ENCODE measurements around the gene FUBP3. TPM values are rescaled to one million over a fixed set of nuclear protein-coding genes. Genes with fewer than 3 reads are reported as not detected.

Gene FUBP3
- polyA plus RNA-seq, 1 donor (not counting 4 experiments of a cell fraction or from before 2014, with no cell fraction given), result 39.1 TPM

DNA sequence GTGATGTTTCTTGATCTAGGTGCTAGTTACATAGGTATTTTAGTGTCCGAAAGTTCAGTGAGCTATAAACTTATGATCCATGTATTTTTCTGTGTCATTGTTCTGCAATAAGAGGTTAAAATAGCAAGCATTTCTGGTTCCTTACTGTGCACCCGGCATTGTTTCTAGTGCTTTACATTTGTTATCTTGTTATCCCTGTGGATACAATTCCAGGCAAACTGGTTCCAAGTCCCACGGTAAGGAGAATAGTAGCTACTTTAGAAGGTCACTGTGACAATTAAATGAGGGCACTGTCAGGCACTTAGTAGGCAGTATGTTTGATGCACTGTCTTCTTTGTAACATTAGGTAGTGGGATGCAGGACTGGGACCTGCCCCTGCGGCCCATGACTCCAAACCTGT is 9.0 kb downstream of the FUBP3 start:
- Histone ChIP-seq H4K20me1 (ENCODE audit: control insufficient read depth, extremely low read depth, insufficient read depth, low read length) (peaks cover 12% of the 10 kb centered on the region), H3K9me3 (ENCODE audit: control insufficient read depth, low read depth, low read length) (no peaks in the 10 kb centered on the region), H3K9me1 (ENCODE audit: control insufficient read depth, extremely low read depth, insufficient read depth, low read length) (no peaks in the 10 kb centered on the region), H3K4me3 (ENCODE audit: control insufficient read depth in 2 of 3, extremely low read depth in 1 of 3, insufficient read depth in 2 of 3, low read depth in 1 of 3, low read length in 3 of 3) (no peak overlapping the region), H3K4me2 (ENCODE audit: control insufficient read depth, extremely low read depth, insufficient read depth, low read depth, low read length) (no peak overlapping the region), H3K79me2 (ENCODE audit: control insufficient read depth, insufficient read depth, low read length) (peaks cover 90% of the 10 kb centered on the region), H3K36me3 (ENCODE audit: control insufficient read depth in 2 of 2, extremely low read depth in 1 of 2, insufficient read depth in 2 of 2, low read length in 2 of 2) (peaks cover 5 to 6% of the 10 kb centered on the region in 2 experiments), H3K27me3 (ENCODE audit: control insufficient read depth, extremely low read depth, insufficient read depth, low read length) (no peaks in the 10 kb centered on the region), H3K27ac (ENCODE audit: control insufficient read depth, insufficient read depth, low read length) (no peak overlapping the region), H2AFZ (ENCODE audit: control insufficient read depth, low read length) (no peak overlapping the region), H3K9ac (ENCODE audit: control insufficient read depth, extremely low read depth, insufficient read depth, low read length) (no peak overlapping the region), H3K4me1 (ENCODE audit: control insufficient read depth, extremely low read depth, insufficient read depth, low read length) (no peaks in the 10 kb centered on the region)
- DNase-seq (ENCODE audit: low read depth, low spot score) (no peak), FAIRE-seq (no peak)
- dilution Hi-C loops (cut with MboI; ENCODE audit: extremely low pct_ligation_motif_present, low sequenced_read_pairs), result no loop called here
- TF ChIP-seq CTCF (optimal IDR thresholded peaks at IDR 0.05 in 1 of 3, IDR thresholded peaks at IDR 0.05 in 1 of 3, conservative IDR thresholded peaks at IDR 0.05 in 1 of 3; ENCODE audit: extremely low read depth in 1 of 3, insufficient read depth in 2 of 3, low read length in 3 of 3), result no peak

- peaks cover 12% of the 10 kb centered on the region for H4K20me1 ChIP-seq (ENCODE audit: control insufficient read depth, extremely low read depth, insufficient read depth, low read length)
- H2AFZ ChIP-seq (ENCODE audit: control insufficient read depth, low read length), result no peak overlapping the region
- no peaks in the 10 kb centered on the region for H3K27me3 ChIP-seq (ENCODE audit: control insufficient read depth, extremely low read depth, insufficient read depth, low read length)
- H3K9ac ChIP-seq (ENCODE audit: control insufficient read depth, extremely low read depth, insufficient read depth, low read length), result no peak overlapping the region
- H3K9me1 ChIP-seq (ENCODE audit: control insufficient read depth, extremely low read depth, insufficient read depth, low read length), result no peaks in the 10 kb centered on the region
- H3K36me3 ChIP-seq (ENCODE audit: control insufficient read depth in 2 of 2, extremely low read depth in 1 of 2, insufficient read depth in 2 of 2, low read length in 2 of 2), result peaks cover 5 to 7% of the 10 kb centered on the region in 2 experiments
- no peak overlapping the region for H3K4me2 ChIP-seq (ENCODE audit: control insufficient read depth, extremely low read depth, insufficient read depth, low read depth, low read length)
- no peaks in the 10 kb centered on the region for H3K4me1 ChIP-seq (ENCODE audit: control insufficient read depth, extremely low read depth, insufficient read depth, low read length)
- DNase-seq (ENCODE audit: low read depth, low spot score), result no peak
- FAIRE-seq, result no peak
- peaks cover 84% of the 10 kb centered on the region for H3K79me2 ChIP-seq (ENCODE audit: control insufficient read depth, insufficient read depth, low read length)
- TF ChIP-seq CTCF (optimal IDR thresholded peaks at IDR 0.05 in 1 of 3, IDR thresholded peaks at IDR 0.05 in 1 of 3, conservative IDR thresholded peaks at IDR 0.05 in 1 of 3; ENCODE audit: extremely low read depth in 1 of 3, insufficient read depth in 2 of 3, low read length in 3 of 3), result no peak
- no peaks in the 10 kb centered on the region for H3K9me3 ChIP-seq (ENCODE audit: control insufficient read depth, low read depth, low read length)
- H3K27ac ChIP-seq (ENCODE audit: control insufficient read depth, insufficient read depth, low read length), result no peak overlapping the region
- H3K4me3 ChIP-seq (ENCODE audit: control insufficient read depth in 2 of 3, extremely low read depth in 1 of 3, insufficient read depth in 2 of 3, low read depth in 1 of 3, low read length in 3 of 3), result no peak overlapping the region
- dilution Hi-C loops (cut with MboI; ENCODE audit: extremely low pct_ligation_motif_present, low sequenced_read_pairs), result no loop called here
Observed at GRCh38 chr9:130589754-130590153, 10.4 kb downstream of the FUBP3 start.
